ENCODE data around the gene PRPF6. TPM values are rescaled to one million over a fixed set of nuclear protein-coding genes. Genes with fewer than 3 reads are reported as not detected.

The PRPF6 gene
- total and polyA plus RNA-seq, 2 donors (not counting 3 experiments of a cell fraction or from before 2014, with no cell fraction given): 35.3 to 67.4 TPM

- dilution Hi-C loops (cut with MboI; ENCODE audit: extremely low pct_ligation_motif_present, low sequenced_read_pairs) (no loop called here), intact Hi-C loops (cut with micrococcal nuclease) (no loop called here)
- Histone ChIP-seq H3K79me2 (ENCODE audit: control insufficient read depth, insufficient read depth, low read length) (peaks cover 6% of the 10 kb centered on the region), H3K4me3 (replicated peaks in 1 of 3; ENCODE audit: insufficient read depth in 1 of 3, low read depth in 1 of 3, low read length in 3 of 3) (no peak overlapping the region), H3K4me2 (ENCODE audit: insufficient read depth, low read length) (no peak overlapping the region), H3K9ac (replicated peaks; ENCODE audit: extremely low read depth, insufficient read depth, low read length) (no peak overlapping the region), H3K9me3 (replicated peaks; ENCODE audit: control insufficient read depth, insufficient read depth, low read length) (no peaks in the 10 kb centered on the region), H3K27me3 (ENCODE audit: control insufficient read depth in 2 of 2, insufficient read depth in 2 of 2, low read length in 2 of 2) (no peaks in the 10 kb centered on the region), H3K27ac (ENCODE audit: insufficient read depth, low read depth, low read length) (no peak overlapping the region), H3K4me1 (ENCODE audit: control insufficient read depth, extremely low read depth, insufficient read depth, low read length) (peaks cover 14% of the 10 kb centered on the region), H3K9me1 (replicated peaks; ENCODE audit: control insufficient read depth, extremely low read depth, insufficient read depth, low read length) (no peaks in the 10 kb centered on the region), H3K36me3 (ENCODE audit: control insufficient read depth in 2 of 2, extremely low read depth in 1 of 2, insufficient read depth in 2 of 2, low read length in 2 of 2) (peaks cover 0 to 21% of the 10 kb centered on the region in 2 experiments), H2AFZ (ENCODE audit: low read depth, low read length) (no peak overlapping the region), H4K20me1 (replicated peaks; ENCODE audit: control insufficient read depth, extremely low read depth, insufficient read depth, low read length) (no peaks in the 10 kb centered on the region)
- TF ChIP-seq JUN (IDR thresholded peaks at IDR 0.05; ENCODE audit: borderline replicate concordance, insufficient read depth, insufficient read length, low read depth) (no peak), EZH2 (IDR thresholded peaks at IDR 0.05; ENCODE audit: borderline replicate concordance, low read depth, low read length, severe bottlenecking) (no peak)
- ChIA-PET POLR2A (no interaction called here), CTCF (no interaction called here)
- DNase-seq (ENCODE audit: low read depth, low spot score) (no peak), FAIRE-seq (no peak)
- BruUV-seq (replicated peaks): no TSS peak
Measured at GRCh38 chr20:64074963-64075362, 94.0 kb downstream of the PRPF6 start.

- no TSS peak for BruUV-seq (replicated peaks)
- FAIRE-seq: no peak
- DNase-seq (ENCODE audit: low read depth, low spot score): no peak
- no peaks in the 10 kb centered on the region for H3K27me3 ChIP-seq (ENCODE audit: control insufficient read depth in 2 of 2, insufficient read depth in 2 of 2, low read length in 2 of 2)
- H2AFZ ChIP-seq (ENCODE audit: low read depth, low read length): no peak overlapping the region
- dilution Hi-C loops (cut with MboI; ENCODE audit: extremely low pct_ligation_motif_present, low sequenced_read_pairs) (no loop called here), intact Hi-C loops (cut with micrococcal nuclease) (no loop called here)
- no peaks in the 10 kb centered on the region for H4K20me1 ChIP-seq (replicated peaks; ENCODE audit: control insufficient read depth, extremely low read depth, insufficient read depth, low read length)
- H3K27ac ChIP-seq (ENCODE audit: insufficient read depth, low read depth, low read length): no peak overlapping the region
- no peak overlapping the region for H3K9ac ChIP-seq (replicated peaks; ENCODE audit: extremely low read depth, insufficient read depth, low read length)
- POLR2A ChIA-PET: no interaction called here
- H3K4me2 ChIP-seq (ENCODE audit: insufficient read depth, low read length): no peak overlapping the region
- H3K4me3 ChIP-seq (replicated peaks in 1 of 3; ENCODE audit: insufficient read depth in 1 of 3, low read depth in 1 of 3, low read length in 3 of 3): no peak overlapping the region
- peaks cover 14% of the 10 kb centered on the region for H3K4me1 ChIP-seq (ENCODE audit: control insufficient read depth, extremely low read depth, insufficient read depth, low read length)
- no peaks in the 10 kb centered on the region for H3K9me1 ChIP-seq (replicated peaks; ENCODE audit: control insufficient read depth, extremely low read depth, insufficient read depth, low read length)
- H3K79me2 ChIP-seq (ENCODE audit: control insufficient read depth, insufficient read depth, low read length): peaks cover 6% of the 10 kb centered on the region
- TF ChIP-seq GATA2 (IDR thresholded peaks at IDR 0.05; ENCODE audit: insufficient read depth, insufficient read length, low read depth, low read length) (no peak), FOS (IDR thresholded peaks at IDR 0.05; ENCODE audit: borderline replicate concordance, insufficient read depth, low read length) (no peak), JUN (IDR thresholded peaks at IDR 0.05; ENCODE audit: borderline replicate concordance, insufficient read depth, insufficient read length, low read depth) (no peak), CTCF (IDR thresholded peaks at IDR 0.05; ENCODE audit: extremely low read depth in 1 of 2, insufficient read depth in 1 of 2, low read depth in 1 of 2, low read length in 2 of 2) (no peak), POLR2A (IDR thresholded peaks at IDR 0.05; ENCODE audit: low read depth, low read length) (no peak), MAX (IDR thresholded peaks at IDR 0.05; ENCODE audit: insufficient read depth, insufficient read length) (no peak), EZH2 (IDR thresholded peaks at IDR 0.05; ENCODE audit: borderline replicate concordance, low read depth, low read length, severe bottlenecking) (no peak), POLR2AphosphoS5 (IDR thresholded peaks at IDR 0.05; ENCODE audit: insufficient read depth, low read depth, low read length) (no peak)
- CTCF ChIA-PET: no interaction called here
- H3K36me3 ChIP-seq (ENCODE audit: control insufficient read depth in 2 of 2, extremely low read depth in 1 of 2, insufficient read depth in 2 of 2, low read length in 2 of 2): peaks cover 0 to 21% of the 10 kb centered on the region in 2 experiments
- no peaks in the 10 kb centered on the region for H3K9me3 ChIP-seq (replicated peaks; ENCODE audit: control insufficient read depth, insufficient read depth, low read length)
Measured at GRCh38 chr20:64075556-64075955, 94.6 kb downstream of the PRPF6 start.
